Measurements from ENCODE around the gene INKA2.

Gene INKA2

DNA sequence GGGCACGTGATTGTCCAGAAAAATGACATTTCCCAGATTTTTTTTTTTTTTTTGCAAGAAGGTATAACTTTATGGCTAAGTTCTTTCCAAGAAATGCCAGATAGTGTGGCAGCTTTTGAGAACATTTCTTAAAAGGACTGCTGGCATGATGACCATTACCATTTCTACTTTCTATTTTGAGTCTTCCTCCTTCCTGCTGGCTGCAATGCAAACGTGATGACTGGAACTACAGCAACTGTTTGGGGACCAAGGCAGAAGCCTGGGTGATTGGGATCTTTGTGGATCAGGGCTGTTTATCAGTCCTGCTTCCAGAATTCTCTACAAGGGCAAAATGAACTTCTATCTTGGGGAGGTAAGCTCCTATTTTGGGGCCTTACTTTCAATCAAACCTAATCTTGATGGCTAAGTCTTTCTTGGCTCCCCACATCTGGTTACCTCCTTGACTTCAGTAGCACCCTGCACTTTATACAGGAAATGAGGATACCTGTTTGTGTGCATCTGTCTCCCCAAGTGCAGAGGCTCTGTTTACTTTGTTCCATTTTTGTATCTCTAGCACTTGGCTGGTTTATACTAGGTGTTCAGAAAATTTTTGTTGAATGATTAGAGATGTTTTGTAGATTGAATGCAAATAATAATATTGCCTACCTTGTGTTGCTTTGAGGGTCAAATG lies 12.8 kb upstream of the INKA2 start:
- H3K4me3 ChIP-seq (ENCODE audit: low read length), result no peak overlapping the region
- TF ChIP-seq, protein P1, sequence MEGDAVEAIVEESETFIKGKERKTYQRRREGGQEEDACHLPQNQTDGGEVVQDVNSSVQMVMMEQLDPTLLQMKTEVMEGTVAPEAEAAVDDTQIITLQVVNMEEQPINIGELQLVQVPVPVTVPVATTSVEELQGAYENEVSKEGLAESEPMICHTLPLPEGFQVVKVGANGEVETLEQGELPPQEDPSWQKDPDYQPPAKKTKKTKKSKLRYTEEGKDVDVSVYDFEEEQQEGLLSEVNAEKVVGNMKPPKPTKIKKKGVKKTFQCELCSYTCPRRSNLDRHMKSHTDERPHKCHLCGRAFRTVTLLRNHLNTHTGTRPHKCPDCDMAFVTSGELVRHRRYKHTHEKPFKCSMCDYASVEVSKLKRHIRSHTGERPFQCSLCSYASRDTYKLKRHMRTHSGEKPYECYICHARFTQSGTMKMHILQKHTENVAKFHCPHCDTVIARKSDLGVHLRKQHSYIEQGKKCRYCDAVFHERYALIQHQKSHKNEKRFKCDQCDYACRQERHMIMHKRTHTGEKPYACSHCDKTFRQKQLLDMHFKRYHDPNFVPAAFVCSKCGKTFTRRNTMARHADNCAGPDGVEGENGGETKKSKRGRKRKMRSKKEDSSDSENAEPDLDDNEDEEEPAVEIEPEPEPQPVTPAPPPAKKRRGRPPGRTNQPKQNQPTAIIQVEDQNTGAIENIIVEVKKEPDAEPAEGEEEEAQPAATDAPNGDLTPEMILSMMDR (conservative IDR thresholded peaks at IDR 0.05; ENCODE audit: low read depth, low read length), result no peak

DNA sequence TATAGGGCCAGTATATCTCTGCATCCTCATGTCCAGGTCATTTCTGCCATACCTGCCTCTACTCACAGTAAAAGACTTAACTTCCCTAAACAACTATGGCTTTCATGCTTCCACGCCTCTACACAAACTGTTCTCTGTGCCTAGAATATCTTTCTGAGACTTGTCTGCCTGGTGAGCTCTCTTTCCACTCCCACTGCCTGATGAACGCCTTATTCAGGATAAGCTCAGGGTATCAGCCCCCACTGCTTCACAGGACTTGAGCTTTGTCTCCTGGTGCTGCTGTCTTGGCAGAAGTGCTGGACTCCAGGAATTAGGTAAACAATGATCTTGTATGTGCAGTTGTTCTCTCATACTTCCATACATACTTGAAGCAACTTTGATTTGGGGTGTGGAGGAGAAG lies 11.7 kb upstream of the INKA2 start:
- TF ChIP-seq, protein P1 (conservative IDR thresholded peaks at IDR 0.05; ENCODE audit: low read depth, low read length), result no peak
- no peak overlapping the region for H3K4me3 ChIP-seq (ENCODE audit: low read length)
- no peak for DNase-seq (ENCODE audit: low read depth)

More for the DNA sequence above, 12.8 kb upstream of the INKA2 start:
- DNase-seq (ENCODE audit: low read depth), result no peak

DNA sequence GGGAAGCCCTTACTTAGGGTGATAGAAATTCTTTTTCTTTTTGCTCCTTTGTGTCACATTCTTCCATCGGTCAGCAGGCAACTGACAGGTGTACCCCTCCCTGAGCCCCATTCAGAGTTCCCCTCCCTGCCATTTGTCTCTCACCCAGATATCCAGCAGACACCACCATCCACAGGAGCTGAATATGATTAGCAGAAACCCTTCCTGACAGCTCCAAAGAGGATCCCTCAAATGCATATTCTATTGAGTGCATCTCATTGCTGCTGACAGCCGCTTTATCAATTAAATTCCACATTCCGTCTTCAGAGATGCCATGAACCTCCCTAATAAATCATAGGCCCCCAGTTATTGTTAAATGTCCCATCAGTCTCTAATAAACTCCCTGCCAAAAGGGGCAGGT lies 10.4 kb upstream of the INKA2 start:
- no peak overlapping the region for H3K4me3 ChIP-seq (ENCODE audit: low read length)
- no peak for DNase-seq (ENCODE audit: low read depth)
- TF ChIP-seq, protein P1 (conservative IDR thresholded peaks at IDR 0.05; ENCODE audit: low read depth, low read length), result no peak

DNA sequence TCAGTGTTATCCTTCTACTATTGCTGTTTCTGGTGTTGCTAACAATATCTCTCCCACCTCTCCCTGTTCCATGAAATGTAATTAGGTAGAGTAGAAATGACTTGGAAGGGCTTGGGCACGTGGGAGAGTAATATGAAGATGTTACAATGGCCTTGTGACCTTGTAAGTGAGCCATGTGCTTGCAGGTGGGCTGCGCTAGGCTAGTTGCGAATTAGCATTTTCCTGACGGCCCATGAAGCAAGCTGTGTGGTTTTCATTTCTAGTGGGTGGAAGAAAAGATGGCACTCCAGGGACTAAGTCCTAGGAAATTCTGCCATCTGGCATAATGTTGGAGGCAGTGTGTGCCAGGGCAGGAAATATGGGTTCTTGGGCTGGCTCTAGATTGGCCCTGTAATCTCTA lies 8.8 kb upstream of the INKA2 start:
- H3K4me3 ChIP-seq (ENCODE audit: low read length), result no peak overlapping the region
- TF ChIP-seq, protein P1 (conservative IDR thresholded peaks at IDR 0.05; ENCODE audit: low read depth, low read length), result no peak
- no peak for DNase-seq (ENCODE audit: low read depth)

DNA sequence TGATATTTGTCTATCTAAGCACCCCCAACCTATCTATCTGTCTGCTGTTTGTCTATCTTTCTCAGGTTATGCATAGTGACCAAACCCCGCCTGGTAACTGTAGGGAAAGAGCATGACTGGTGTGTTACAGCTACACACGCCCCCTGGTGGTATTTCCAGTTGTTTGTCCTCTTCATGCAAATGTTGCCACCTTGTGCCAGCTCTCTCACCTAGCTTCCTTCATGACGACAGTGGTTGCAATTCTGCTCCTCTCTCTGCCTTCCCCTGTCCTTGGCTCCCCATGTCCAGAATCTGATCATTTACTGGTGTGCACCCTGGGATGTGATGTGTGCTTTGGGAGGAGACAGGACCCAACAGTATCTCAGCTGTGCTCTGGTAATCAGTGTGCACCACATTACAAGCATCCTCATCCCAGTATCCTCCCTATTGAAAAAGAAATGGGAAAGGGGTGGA lies 8.1 kb upstream of the INKA2 start:
- TF ChIP-seq, protein P1 (conservative IDR thresholded peaks at IDR 0.05; ENCODE audit: low read depth, low read length), result peak; percentile 64
- DNase-seq (ENCODE audit: low read depth), result peak; percentile 11
- H3K4me3 ChIP-seq (ENCODE audit: low read length), result no peak overlapping the region

DNA sequence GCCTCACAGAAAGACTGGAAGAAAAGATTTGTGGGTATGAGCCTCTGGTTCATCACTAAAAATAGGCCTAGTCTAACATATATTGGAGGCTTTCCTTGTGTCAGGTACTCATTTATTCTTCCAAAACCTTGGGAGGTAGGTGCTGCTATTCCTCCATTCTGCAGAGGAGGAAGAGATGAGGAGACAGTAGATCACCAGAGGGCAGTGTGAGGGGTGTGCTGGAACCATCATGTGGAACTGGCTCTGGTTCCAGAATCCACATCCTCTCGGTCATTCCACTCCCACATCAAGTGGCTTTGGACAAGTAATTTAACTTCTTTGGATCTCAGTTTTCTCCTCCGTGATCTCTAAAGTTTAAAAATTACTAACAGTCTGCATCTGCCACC lies 7.4 kb upstream of the INKA2 start:
- DNase-seq (ENCODE audit: low read depth), result no peak
- H3K4me3 ChIP-seq (ENCODE audit: low read length), result no peak overlapping the region
- TF ChIP-seq, protein P1 (conservative IDR thresholded peaks at IDR 0.05; ENCODE audit: low read depth, low read length), result no peak

Data from retinal pigment epithelial cell (primary cell).